HepG2 (cell line): ENCODE results near the gene RIPOR3. TPM values are rescaled to one million over a fixed set of nuclear protein-coding genes. Genes with fewer than 3 reads are reported as not detected.

Experiments used
- AGO2 ChIP-seq: fragments of 200-400 bp; formaldehyde crosslinking; optimal IDR thresholded peaks from 2 replicates; pipeline ENCODE3; 2017; ENCODE audit warnings: mild to moderate bottlenecking, low read depth, low read length, moderate library complexity
- ATAD3A ChIP-seq: sonication (generic); formaldehyde crosslinking; IDR thresholded peaks from 2 replicates; pipeline ENCODE4 v1.4.0; 2020; ENCODE audit warnings: missing genetic modification reagents
- CEBPB ChIP-seq: IDR thresholded peaks from 2 replicates; pipeline ENCODE4 v1.6.1; 2011; ENCODE audit warnings: low read depth, low read length, improper control_type of control experiment, borderline replicate concordance
- CREB1 ChIP-seq, 2 experiments: fragments of 450-650 bp in 1 of 2; IDR thresholded peaks; 2 replicates each; pipeline ENCODE4 v1.6.1; 2016 to 2017; ENCODE audit warnings: control low read depth in 1 of 2, mild to moderate bottlenecking in 1 of 2, missing compliant biosample characterization in 1 of 2, missing genetic modification characterization in 1 of 2
- FOXC1 ChIP-seq: sonication (generic); formaldehyde crosslinking; IDR thresholded peaks from 2 replicates; pipeline ENCODE4 v1.8.0; 2022; ENCODE audit warnings: mild to moderate bottlenecking, missing genetic modification reagents, borderline replicate concordance
- FOXJ3 ChIP-seq: sonication (generic); formaldehyde crosslinking; IDR thresholded peaks from 2 replicates; pipeline ENCODE4 v1.4.0; 2020; ENCODE audit warnings: missing genetic modification reagents, mild to moderate bottlenecking, borderline replicate concordance
- HOXA3 ChIP-seq: sonication (generic); formaldehyde crosslinking; IDR thresholded peaks from 2 replicates; pipeline ENCODE4 v1.5.0; 2020; ENCODE audit warnings: missing genetic modification reagents
- JDP2 ChIP-seq: sonication (generic); formaldehyde crosslinking; IDR thresholded peaks from 2 replicates; pipeline ENCODE4 v1.8.1; 2022; ENCODE audit warnings: missing genetic modification reagents, borderline replicate concordance
- PAF1 ChIP-seq: IDR thresholded peaks from 2 replicates; pipeline ENCODE4 v1.6.1; 2016; ENCODE audit warnings: missing genetic modification reagents, missing compliant biosample characterization
- PHF8 ChIP-seq: sonication (generic); formaldehyde crosslinking; IDR thresholded peaks from 2 replicates; pipeline ENCODE4 v1.5.0; 2020; ENCODE audit warnings: missing genetic modification reagents
- PTBP1 ChIP-seq: fragments of 200-400 bp; formaldehyde crosslinking; IDR thresholded peaks from 2 replicates; pipeline ENCODE4 v1.6.1; 2018; ENCODE audit warnings: low read length, low read depth; ENCODE audit not compliant: poor library complexity, severe bottlenecking
- TBL1XR1 ChIP-seq: fragments of 150-350 bp; IDR thresholded peaks from 2 replicates; pipeline ENCODE4 v1.6.1; 2014; ENCODE audit warnings: borderline replicate concordance, low read length; ENCODE audit not compliant: partially characterized antibody
- ZMAT3 ChIP-seq: sonication (generic); formaldehyde crosslinking; conservative IDR thresholded peaks from 2 replicates; pipeline ENCODE4 v1.7.0; 2021; ENCODE audit warnings: missing genetic modification reagents
- ZNF251 ChIP-seq: sonication (generic); formaldehyde crosslinking; IDR thresholded peaks from 2 replicates; pipeline ENCODE4 v1.9.0; 2021; ENCODE audit warnings: mild to moderate bottlenecking, missing genetic modification reagents
- ZNF430 ChIP-seq: sonication (generic); formaldehyde crosslinking; IDR thresholded peaks from 2 replicates; pipeline ENCODE4 v1.9.0; 2021; ENCODE audit warnings: mild to moderate bottlenecking, missing genetic modification reagents
- ZNF468 ChIP-seq: sonication (generic); formaldehyde crosslinking; IDR thresholded peaks from 2 replicates; pipeline ENCODE4 v1.8.0; 2022; ENCODE audit warnings: mild to moderate bottlenecking, moderate library complexity, missing genetic modification reagents
- ZNF724P ChIP-seq: sonication (generic); formaldehyde crosslinking; IDR thresholded peaks from 2 replicates; pipeline ENCODE4 v1.8.0; 2022; ENCODE audit warnings: missing genetic modification reagents, borderline replicate concordance
- ZNF816 ChIP-seq: sonication (generic); formaldehyde crosslinking; IDR thresholded peaks from 2 replicates; pipeline ENCODE4 v1.8.0; 2022; ENCODE audit warnings: missing genetic modification reagents, mild to moderate bottlenecking, borderline replicate concordance
- ZSCAN30 ChIP-seq: sonication (generic); formaldehyde crosslinking; IDR thresholded peaks from 2 replicates; pipeline ENCODE4 v1.5.0; 2020; ENCODE audit warnings: mild to moderate bottlenecking, missing genetic modification reagents
- polyA plus RNA-seq, 8 experiments: library from polyadenylated mRNA; depleted of rRNA in 3 of 8; stranded (reverse) in 7 of 8; unstranded in 1 of 8; fragments of >200 nt; fragmentation: Illumina TruSeq in 4 of 8; extraction: Trizol in 4 of 8; gene quantifications; 2 replicates each; pipeline versions ENCODE4 v1.2.1 to v1.2.3, GENCODE V29; 2011 to 2016; ENCODE audit warnings: low read depth in 4 of 8, missing spikeins in 1 of 8, mixed read lengths in 1 of 8; ENCODE audit not compliant: insufficient read depth in 1 of 8
- total RNA-seq, 5 experiments: library from RNA; depleted of rRNA; stranded (reverse); fragments of >200 nt; fragmentation: Illumina TruSeq; extraction: Trizol; gene quantifications; 2 replicates each; pipeline ENCODE4 v1.2.3, GENCODE V29; 2016; ENCODE audit warnings: low read depth in 1 of 5
- TF ChIP-seq, protein P1 (sequence below): fragments of 450-650 bp; IDR thresholded peaks from 2 replicates; pipeline ENCODE4 v1.6.1; 2016
- TF ChIP-seq, protein P2 (sequence below): sonication (generic); formaldehyde crosslinking; IDR thresholded peaks from 2 replicates; pipeline ENCODE4 v1.8.0; 2022; ENCODE audit warnings: missing genetic modification reagents, mild to moderate bottlenecking, borderline replicate concordance
- TF ChIP-seq, protein P3 (sequence below): IDR thresholded peaks from 2 replicates; pipeline ENCODE4 v1.6.1; 2016; ENCODE audit warnings: low read depth, borderline replicate concordance
- TF ChIP-seq, protein P4 (sequence below): sonication (generic); formaldehyde crosslinking; IDR thresholded peaks from 2 replicates; pipeline ENCODE4 v1.5.0; 2020; ENCODE audit warnings: mild to moderate bottlenecking, missing genetic modification reagents
- TF ChIP-seq, protein P5 (sequence below): sonication (generic); formaldehyde crosslinking; IDR thresholded peaks from 2 replicates; pipeline ENCODE4 v1.4.0; 2020; ENCODE audit warnings: missing genetic modification reagents

Gene RIPOR3
- total and polyA plus RNA-seq, 2 of the 13 experiments (the other 11 are each of a cell fraction or from before 2014, with no cell fraction given): 0.18 TPM; not detected in 1

DNA sequence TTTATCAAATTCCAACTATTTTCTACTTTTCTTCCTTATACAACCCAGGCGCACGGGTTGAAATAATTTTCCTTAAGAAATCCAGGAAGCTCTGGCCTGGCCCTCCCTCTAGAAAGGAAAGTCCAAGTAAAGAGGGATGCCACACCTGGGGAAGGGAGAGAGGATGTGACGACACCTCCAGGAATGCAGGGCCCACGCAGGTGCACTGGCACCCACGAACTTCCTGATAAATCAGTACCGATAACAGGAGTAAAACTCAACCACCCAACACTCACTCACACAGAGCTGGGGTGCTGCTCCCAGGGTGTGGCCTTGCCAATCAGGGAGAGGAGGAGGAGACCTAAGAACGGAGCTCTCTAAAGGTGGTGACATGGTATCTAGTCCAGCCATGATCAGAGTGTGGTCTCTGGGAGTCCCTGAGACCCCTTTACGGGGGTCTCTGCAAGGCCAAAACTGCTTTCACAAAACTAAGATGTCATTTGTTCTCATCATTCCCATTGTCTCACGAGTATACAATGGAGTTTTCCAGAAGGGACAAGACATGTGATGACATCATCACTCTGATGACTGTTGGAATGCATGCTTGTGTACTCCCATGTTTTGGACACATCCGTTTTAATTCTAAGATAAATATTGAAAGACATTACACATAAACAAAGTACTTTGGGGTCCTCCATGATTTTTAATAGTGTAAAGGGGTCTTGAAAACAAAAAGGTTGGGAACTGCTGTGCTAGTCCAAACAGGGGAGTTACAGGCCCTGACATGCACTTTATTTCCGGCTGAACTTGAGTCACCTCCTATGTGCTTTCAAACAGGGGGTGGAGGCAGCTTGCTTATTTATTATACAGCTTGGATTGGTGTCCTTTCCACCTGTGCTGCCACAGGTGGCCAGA, 37.9 kb upstream of the RIPOR3 start (continued):
- TF ChIP-seq PHF8 (CRISPR knock-in tag): no peak
- TF ChIP-seq HOXA3 (CRISPR knock-in tag): peak; percentile 56
- peak; percentile 4 for TF ChIP-seq TBL1XR1
- no peak for TF ChIP-seq AGO2
- TF ChIP-seq, protein P1, sequence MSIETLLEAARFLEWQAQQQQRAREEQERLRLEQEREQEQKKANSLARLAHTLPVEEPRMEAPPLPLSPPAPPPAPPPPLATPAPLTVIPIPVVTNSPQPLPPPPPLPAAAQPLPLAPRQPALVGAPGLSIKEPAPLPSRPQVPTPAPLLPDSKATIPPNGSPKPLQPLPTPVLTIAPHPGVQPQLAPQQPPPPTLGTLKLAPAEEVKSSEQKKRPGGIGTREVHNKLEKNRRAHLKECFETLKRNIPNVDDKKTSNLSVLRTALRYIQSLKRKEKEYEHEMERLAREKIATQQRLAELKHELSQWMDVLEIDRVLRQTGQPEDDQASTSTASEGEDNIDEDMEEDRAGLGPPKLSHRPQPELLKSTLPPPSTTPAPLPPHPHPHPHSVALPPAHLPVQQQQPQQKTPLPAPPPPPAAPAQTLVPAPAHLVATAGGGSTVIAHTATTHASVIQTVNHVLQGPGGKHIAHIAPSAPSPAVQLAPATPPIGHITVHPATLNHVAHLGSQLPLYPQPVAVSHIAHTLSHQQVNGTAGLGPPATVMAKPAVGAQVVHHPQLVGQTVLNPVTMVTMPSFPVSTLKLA: no peak
- TF ChIP-seq ZSCAN30: no peak
- no peak for TF ChIP-seq ZNF468 (CRISPR knock-in tag)
- TF ChIP-seq, protein P2, sequence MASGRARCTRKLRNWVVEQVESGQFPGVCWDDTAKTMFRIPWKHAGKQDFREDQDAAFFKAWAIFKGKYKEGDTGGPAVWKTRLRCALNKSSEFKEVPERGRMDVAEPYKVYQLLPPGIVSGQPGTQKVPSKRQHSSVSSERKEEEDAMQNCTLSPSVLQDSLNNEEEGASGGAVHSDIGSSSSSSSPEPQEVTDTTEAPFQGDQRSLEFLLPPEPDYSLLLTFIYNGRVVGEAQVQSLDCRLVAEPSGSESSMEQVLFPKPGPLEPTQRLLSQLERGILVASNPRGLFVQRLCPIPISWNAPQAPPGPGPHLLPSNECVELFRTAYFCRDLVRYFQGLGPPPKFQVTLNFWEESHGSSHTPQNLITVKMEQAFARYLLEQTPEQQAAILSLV: peak; percentile 74; the same call in 1 of the 2 replicates
- TF ChIP-seq FOXC1 (CRISPR knock-in tag): no peak
- 0 out of 2 replicates have a peak, but pooled peaks have one; percentile 59 for TF ChIP-seq ZNF724P (CRISPR knock-in tag)
- 0 out of 2 replicates have a peak, but pooled peaks have one; percentile 4 for TF ChIP-seq ZNF430 (CRISPR knock-in tag)
- 0 out of 2 replicates have a peak, but pooled peaks have one; percentile 43 for TF ChIP-seq ZNF816 (CRISPR knock-in tag)
- TF ChIP-seq CEBPB: no peak
- TF ChIP-seq ZMAT3 (CRISPR knock-in tag): no peak
- TF ChIP-seq JDP2: no peak
- peak; percentile 95 for TF ChIP-seq CREB1 (IDR thresholded peaks at IDR 0.05)
- peak; percentile 85 for TF ChIP-seq CREB1 (CRISPR knock-in tag; IDR thresholded peaks at IDR 0.05)
- TF ChIP-seq PTBP1: no peak
- no peak for TF ChIP-seq ZNF251 (CRISPR knock-in tag)
- TF ChIP-seq FOXJ3 (CRISPR knock-in tag): no peak
- TF ChIP-seq, protein P3, sequence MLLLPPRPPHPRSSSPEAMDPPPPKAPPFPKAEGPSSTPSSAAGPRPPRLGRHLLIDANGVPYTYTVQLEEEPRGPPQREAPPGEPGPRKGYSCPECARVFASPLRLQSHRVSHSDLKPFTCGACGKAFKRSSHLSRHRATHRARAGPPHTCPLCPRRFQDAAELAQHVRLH (CRISPR knock-in tag): 0 out of 2 replicates have a peak, but pooled peaks have one; percentile 12
- TF ChIP-seq PAF1 (CRISPR knock-in tag): no peak
- TF ChIP-seq, protein P4, sequence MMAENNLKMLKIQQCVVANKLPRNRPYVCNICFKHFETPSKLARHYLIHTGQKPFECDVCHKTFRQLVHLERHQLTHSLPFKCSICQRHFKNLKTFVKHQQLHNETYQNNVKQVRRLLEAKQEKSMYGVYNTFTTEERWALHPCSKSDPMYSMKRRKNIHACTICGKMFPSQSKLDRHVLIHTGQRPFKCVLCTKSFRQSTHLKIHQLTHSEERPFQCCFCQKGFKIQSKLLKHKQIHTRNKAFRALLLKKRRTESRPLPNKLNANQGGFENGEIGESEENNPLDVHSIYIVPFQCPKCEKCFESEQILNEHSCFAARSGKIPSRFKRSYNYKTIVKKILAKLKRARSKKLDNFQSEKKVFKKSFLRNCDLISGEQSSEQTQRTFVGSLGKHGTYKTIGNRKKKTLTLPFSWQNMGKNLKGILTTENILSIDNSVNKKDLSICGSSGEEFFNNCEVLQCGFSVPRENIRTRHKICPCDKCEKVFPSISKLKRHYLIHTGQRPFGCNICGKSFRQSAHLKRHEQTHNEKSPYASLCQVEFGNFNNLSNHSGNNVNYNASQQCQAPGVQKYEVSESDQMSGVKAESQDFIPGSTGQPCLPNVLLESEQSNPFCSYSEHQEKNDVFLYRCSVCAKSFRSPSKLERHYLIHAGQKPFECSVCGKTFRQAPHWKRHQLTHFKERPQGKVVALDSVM (CRISPR knock-in tag): no peak
- TF ChIP-seq ATAD3A (CRISPR knock-in tag): peak; percentile 33; the same call in 1 of the 2 replicates
- TF ChIP-seq, protein P5, sequence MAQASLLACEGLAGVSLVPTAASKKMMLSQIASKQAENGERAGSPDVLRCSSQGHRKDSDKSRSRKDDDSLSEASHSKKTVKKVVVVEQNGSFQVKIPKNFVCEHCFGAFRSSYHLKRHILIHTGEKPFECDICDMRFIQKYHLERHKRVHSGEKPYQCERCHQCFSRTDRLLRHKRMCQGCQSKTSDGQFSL: no peak
